ENCODE measurements around the gene MRM3.

GRCh38 chr17:830950-831349 lies 48.8 kb downstream of the MRM3 start:
- TF ChIP-seq POLR2A (IDR thresholded peaks at IDR 0.05), result no peak
- TF ChIP-seq CTCF (IDR thresholded peaks at IDR 0.05), result no peak
